HG03045 (cell line): Measurements from ENCODE around the gene PTPN1.

Source experiments
- ATAC-seq: cut with Tn5 transposase; IDR thresholded peaks from one replicate; pipeline ENCODE4 v1.9.1; 2021; ENCODE audit warnings: mild to moderate bottlenecking, moderate library complexity; ENCODE audit not compliant: unreplicated experiment

Gene PTPN1

GRCh38 chr20:50510706-50511542 is 741 bp downstream of the PTPN1 start:
- ATAC-seq = no peak

GRCh38 chr20:50512323-50512722 is 2.1 kb downstream of the PTPN1 start:
- no peak for ATAC-seq

GRCh38 chr20:50513169-50514034 is 3.2 kb downstream of the PTPN1 start:
- no peak for ATAC-seq

DNA sequence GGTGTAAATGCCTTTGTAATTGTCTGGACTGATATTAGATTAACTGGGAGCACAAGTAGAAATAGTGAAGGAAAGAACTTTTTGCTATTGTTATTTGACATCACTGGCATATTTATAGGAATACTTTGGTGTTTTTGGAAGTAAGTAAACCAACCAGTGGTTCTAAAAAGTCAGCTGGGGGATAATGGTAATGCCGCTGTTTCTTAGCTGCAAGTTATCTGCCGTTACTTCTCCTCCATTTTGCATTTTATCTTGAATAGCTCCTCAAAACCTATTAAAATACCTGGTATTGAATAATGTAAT is 3.8 kb downstream of the PTPN1 start:
- no peak for ATAC-seq

GRCh38 chr20:50514750-50515149 is 4.6 kb downstream of the PTPN1 start:
- no peak for ATAC-seq

- no peak for ATAC-seq
These were observed 5.4 kb downstream of the PTPN1 start for GRCh38 chr20:50515471-50516106.

- peak; percentile 49 for ATAC-seq
These were observed 6.2 kb downstream of the PTPN1 start for GRCh38 chr20:50516180-50516934.

DNA sequence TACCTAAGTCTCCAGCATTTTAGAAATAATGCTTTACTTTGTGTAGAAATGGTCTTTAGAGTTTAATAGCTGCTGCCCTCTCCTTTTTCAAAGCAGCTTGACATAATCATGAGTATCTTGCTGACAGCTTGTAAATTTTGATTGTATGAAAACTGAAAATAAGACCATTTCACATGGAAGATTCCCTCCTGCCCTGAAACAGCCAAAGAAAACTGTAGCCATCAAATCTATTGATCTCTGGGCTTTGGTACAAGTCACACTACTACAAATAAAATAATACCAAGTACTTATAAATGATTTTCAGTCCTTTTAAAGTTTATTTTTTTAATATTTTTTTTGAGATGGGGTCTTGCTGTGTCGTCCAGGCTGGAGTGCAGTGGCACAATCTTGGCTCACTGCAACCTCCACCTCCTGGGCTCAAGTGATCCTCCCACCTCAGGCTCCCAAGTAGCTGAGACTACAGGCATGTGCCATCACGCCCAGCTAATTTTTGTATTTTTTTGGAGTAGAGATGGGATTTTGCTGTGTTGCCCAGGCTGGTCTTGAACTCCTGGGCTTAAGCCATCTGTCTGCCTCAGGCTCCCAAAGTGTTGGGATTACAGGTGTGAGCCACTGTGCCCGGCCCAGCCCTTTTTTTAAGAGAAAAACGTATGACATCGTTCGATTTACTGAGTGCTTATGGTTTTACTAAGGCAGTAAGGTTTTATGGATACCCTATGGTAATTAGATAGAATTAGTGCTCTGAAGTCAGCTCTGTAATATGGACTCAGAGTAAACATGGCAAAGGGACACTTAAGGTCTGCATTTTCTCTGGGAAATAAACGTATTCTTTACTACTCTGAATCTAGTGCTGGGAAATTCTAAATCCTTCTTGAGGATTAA is 7.0 kb downstream of the PTPN1 start:
- no peak for ATAC-seq

DNA sequence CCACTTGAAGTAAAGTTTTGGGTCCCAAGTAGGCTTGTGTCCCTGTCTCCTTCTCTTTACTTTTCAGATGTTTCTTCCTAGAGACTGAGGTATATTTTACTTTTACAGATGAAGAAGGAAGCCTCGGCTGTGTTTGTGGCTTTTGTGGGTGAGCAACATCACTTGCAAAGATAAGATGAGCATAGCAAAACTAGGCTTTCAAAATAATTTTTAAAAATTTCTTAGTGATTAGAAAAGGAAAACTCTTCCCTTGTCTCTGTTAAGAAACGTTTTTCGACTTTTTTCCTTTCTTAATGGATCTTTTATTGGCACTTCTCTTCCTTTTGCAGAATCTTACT is 7.6 kb downstream of the PTPN1 start:
- ATAC-seq = no peak

GRCh38 chr20:50518270-50518721 is 8.1 kb downstream of the PTPN1 start:
- ATAC-seq = no peak

GRCh38 chr20:50519036-50519762 is 9.0 kb downstream of the PTPN1 start:
- ATAC-seq = no peak

GRCh38 chr20:50520222-50520880 is 10.2 kb downstream of the PTPN1 start:
- ATAC-seq = no peak

DNA sequence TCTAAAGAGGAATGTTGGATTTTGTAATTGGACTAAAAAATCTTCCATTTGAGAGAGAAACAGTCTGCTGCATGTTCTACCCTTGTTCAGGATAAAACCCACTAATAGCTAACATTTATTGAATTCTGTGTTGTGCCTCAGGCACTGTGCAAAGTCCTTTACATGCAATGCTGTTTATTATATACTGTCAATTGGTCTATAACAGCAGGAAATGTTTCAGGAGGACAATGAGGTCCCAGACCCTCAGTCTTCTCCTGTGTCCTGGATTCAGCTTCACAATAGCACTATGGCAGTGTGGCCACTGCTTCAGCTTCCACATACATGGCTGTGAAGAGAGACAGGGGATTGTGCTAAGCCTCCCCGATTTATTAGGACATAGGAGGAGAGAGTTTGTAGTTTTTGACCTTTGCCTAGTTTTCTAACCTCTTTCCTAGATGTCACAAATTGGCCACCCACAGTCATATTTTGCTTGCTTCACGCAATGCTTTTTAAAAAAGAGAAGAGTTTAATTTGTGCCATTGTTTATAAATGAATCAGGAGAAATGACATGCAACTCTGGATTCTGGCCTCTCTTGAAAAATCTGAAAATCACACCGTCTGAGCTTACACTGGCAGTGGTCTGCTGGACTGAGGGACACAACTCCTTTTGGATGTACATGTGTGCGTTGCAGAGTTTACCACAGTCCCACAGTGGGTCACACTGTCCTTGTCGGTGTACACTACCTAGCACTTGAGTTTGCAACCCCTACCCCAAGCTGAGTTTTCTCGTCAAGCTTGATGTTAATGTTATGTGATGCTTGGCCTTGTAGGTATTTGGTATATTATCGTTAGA is 11.3 kb downstream of the PTPN1 start:
- no peak for ATAC-seq

- ATAC-seq = no peak
These were observed 12.0 kb downstream of the PTPN1 start for GRCh38 chr20:50522053-50522674.

GRCh38 chr20:50523552-50524167 is 13.5 kb downstream of the PTPN1 start:
- ATAC-seq = no peak

- no peak for ATAC-seq
These were observed 15.5 kb downstream of the PTPN1 start for GRCh38 chr20:50525681-50526080.

DNA sequence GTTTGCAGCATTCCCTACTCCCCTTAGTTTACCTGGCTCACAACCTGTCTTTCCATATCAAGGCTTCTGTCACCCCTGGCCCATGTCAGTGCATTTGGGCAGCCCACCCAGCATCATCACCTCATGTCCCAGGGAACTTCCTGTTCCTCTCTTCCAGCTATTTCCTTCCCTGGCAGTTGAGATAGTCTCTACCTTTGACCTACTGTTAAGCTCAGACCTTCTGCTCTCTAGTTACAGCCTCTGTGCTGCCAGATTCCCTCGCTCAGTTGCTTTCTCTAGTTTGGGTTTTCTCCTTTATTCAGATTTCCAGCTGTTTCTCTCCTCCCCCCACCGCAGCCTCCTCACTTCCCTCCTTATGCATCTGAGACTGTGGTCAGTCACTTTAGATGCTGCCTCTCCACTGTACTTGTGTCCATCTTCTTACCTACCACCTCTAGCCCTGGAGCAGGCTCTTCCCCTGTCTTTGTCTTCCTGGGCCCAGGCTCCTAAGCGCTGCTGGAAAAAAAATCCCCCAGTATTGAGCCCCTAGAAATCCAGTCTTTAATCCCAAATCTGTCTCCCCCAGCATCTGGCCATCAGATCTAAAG is 16.3 kb downstream of the PTPN1 start:
- ATAC-seq = no peak
